GM12801 (cell line): ENCODE results near the gene CRACDL.

Source experiments
- TF ChIP-seq, protein P1 (sequence below): IDR thresholded peaks from one replicate; pipeline ENCODE4 v1.5.1; 2011; ENCODE audit warnings: control low read depth; ENCODE audit not compliant: insufficient read length; ENCODE audit errors: extremely low read depth

The CRACDL gene

DNA sequence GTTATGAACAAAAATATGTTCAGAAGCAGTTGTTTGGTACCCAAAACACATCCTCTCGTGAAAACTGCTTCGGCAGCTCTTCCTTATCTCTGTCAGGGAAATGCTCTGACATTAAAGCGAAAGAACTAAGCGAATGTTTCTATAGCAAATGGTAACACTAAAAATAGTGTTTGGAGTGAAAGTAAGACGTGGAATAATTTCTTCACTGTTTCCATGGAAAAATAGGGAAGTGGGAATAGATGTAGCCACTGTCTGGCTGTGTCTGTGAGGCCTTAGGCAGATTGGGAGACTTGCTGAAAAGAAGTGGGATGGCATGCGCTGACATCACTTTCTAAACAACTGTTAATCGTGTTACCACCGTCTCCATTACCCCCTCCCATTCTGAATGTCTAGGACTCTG is 11.5 kb upstream of the CRACDL start:
- TF ChIP-seq, protein P1, sequence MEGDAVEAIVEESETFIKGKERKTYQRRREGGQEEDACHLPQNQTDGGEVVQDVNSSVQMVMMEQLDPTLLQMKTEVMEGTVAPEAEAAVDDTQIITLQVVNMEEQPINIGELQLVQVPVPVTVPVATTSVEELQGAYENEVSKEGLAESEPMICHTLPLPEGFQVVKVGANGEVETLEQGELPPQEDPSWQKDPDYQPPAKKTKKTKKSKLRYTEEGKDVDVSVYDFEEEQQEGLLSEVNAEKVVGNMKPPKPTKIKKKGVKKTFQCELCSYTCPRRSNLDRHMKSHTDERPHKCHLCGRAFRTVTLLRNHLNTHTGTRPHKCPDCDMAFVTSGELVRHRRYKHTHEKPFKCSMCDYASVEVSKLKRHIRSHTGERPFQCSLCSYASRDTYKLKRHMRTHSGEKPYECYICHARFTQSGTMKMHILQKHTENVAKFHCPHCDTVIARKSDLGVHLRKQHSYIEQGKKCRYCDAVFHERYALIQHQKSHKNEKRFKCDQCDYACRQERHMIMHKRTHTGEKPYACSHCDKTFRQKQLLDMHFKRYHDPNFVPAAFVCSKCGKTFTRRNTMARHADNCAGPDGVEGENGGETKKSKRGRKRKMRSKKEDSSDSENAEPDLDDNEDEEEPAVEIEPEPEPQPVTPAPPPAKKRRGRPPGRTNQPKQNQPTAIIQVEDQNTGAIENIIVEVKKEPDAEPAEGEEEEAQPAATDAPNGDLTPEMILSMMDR, result no peak

- TF ChIP-seq, protein P1, result no peak
These were observed 10.8 kb upstream of the CRACDL start for GRCh38 chr2:98946855-98947254.

DNA sequence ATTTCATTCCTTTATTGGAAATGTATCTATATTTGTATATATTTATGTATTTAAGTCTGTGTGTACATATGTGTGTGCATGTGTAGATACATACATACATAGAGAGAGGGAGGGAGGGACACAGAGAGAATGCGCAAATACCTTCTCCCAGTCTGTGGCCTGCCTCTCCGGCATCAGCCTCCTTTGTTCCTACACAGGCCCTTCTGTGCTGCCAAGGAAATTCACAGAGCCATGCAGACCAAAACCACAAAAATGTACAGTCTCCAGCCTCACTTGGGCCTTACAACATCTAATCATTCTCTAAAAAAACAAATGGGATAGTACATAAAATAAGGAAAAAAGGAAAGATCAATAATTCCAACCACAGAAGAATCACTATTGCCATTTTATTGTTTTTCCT is 8.8 kb upstream of the CRACDL start:
- TF ChIP-seq, protein P1, result no peak

GRCh38 chr2:98940102-98940501 is 4.1 kb upstream of the CRACDL start:
- TF ChIP-seq, protein P1, result no peak

- TF ChIP-seq, protein P1, result no peak
These were observed 1.9 kb upstream of the CRACDL start for GRCh38 chr2:98937906-98938305.

- TF ChIP-seq, protein P1, result no peak
These were observed 627 bp upstream of the CRACDL start for GRCh38 chr2:98936353-98937351.

GRCh38 chr2:98935111-98935770 is 784 bp downstream of the CRACDL start:
- TF ChIP-seq, protein P1, result no peak
